ENCODE results near the gene ACTRT2.

DNA sequence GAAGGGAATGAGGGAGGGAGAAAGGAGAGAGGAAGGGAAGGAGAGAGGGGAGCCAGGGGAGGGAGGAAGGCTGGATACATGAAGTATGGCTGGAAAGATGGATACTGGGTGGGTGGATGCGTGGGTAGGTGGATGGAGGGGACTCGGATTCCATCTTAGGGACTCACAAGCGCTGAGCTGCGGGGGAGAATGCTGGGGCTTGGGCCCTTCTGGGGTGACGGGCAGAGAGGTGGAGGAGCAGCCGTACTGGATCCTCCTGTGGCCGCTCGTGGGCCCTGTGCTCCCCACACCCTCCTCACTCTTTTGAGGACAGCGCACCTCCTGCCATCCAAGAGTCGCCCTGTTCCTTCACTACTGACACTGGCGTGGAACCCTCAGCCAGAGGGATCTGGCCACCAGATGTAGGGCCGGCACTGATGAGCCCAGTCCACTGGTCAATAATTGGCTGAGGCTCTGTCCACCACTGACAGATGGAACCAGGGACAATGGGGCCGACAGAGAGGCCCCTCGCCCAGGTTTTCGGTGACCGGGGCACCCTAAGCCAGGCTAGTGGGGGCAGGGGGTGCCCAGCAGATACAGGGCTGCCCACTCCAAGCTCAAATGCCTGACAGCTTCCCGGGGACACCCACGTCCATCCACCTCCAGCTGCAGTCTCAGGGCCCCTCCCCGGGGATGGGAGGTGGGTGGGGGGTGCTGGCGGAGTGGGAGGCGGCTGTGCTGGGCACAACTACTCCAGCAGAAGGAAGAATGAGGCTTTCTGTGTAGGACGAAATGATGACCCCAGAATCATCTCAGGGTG lies 4.4 kb upstream of the ACTRT2 start:
- TF ChIP-seq EZH2 (IDR thresholded peaks at IDR 0.05; ENCODE audit: insufficient read depth, poor library complexity, severe bottlenecking), result no peak
- no peak for TF ChIP-seq EZH2phosphoT487 (IDR thresholded peaks at IDR 0.05; ENCODE audit: insufficient read depth, low read depth)
